NCI-H748 (cell line): ENCODE data around the gene RPSA.
"Not testable (repeated sequence)": the region's sequence is repeated elsewhere in the genome, so short reads cannot be mapped to it uniquely, and the experiment has no call there.

ENCODE experiments used
- DNase-seq: peaks from one replicate; lab custom pipeline; 2025; ENCODE audit not compliant: unreplicated experiment; lab: John Stamatoyannopoulos, UW

RPSA gene

GRCh38 chr3:39388741-39389248 lies 17.7 kb upstream of the RPSA start:
- DNase-seq, result no peak

GRCh38 chr3:39390181-39390580 lies 16.3 kb upstream of the RPSA start:
- no peak for DNase-seq

GRCh38 chr3:39396690-39397089 lies 9.8 kb upstream of the RPSA start:
- no peak for DNase-seq

- DNase-seq, result no peak
Observed at GRCh38 chr3:39398700-39399099, 7.8 kb upstream of the RPSA start.

GRCh38 chr3:39401983-39402382 lies 4.5 kb upstream of the RPSA start:
- DNase-seq, result no peak

GRCh38 chr3:39404943-39405686 lies 1.4 kb upstream of the RPSA start:
- DNase-seq, result no peak

- no peak for DNase-seq
Observed at GRCh38 chr3:39405687-39406367, 693 bp upstream of the RPSA start.

GRCh38 chr3:39407259-39407629 lies 724 bp downstream of the RPSA start:
- DNase-seq, result no peak

GRCh38 chr3:39407773-39408492 lies 1.4 kb downstream of the RPSA start:
- no peak for DNase-seq

- DNase-seq, result no peak
Observed at GRCh38 chr3:39408493-39409372, 2.2 kb downstream of the RPSA start.

- DNase-seq, result no peak
Observed at GRCh38 chr3:39409514-39410136, 3.1 kb downstream of the RPSA start.

GRCh38 chr3:39410893-39411292 lies 4.4 kb downstream of the RPSA start:
- DNase-seq, result no peak

GRCh38 chr3:39412668-39413260 lies 6.2 kb downstream of the RPSA start:
- DNase-seq, result no peak

- no peak for DNase-seq
Observed at GRCh38 chr3:39413691-39414420, 7.3 kb downstream of the RPSA start.

- no peak for DNase-seq
Observed at GRCh38 chr3:39414421-39414907, 7.9 kb downstream of the RPSA start.

- DNase-seq, result not testable (repeated sequence)
Observed at GRCh38 chr3:39415302-39415701, 8.8 kb downstream of the RPSA start.

- no peak for DNase-seq
Observed at GRCh38 chr3:39415983-39416382, 9.5 kb downstream of the RPSA start.

- DNase-seq, result not testable (repeated sequence)
Observed at GRCh38 chr3:39416998-39417397, 10.5 kb downstream of the RPSA start.

GRCh38 chr3:39418556-39419225 lies 12.2 kb downstream of the RPSA start:
- peak; percentile 1 for DNase-seq
